Measurements from ENCODE around the gene NEDD8.

Gene NEDD8

DNA sequence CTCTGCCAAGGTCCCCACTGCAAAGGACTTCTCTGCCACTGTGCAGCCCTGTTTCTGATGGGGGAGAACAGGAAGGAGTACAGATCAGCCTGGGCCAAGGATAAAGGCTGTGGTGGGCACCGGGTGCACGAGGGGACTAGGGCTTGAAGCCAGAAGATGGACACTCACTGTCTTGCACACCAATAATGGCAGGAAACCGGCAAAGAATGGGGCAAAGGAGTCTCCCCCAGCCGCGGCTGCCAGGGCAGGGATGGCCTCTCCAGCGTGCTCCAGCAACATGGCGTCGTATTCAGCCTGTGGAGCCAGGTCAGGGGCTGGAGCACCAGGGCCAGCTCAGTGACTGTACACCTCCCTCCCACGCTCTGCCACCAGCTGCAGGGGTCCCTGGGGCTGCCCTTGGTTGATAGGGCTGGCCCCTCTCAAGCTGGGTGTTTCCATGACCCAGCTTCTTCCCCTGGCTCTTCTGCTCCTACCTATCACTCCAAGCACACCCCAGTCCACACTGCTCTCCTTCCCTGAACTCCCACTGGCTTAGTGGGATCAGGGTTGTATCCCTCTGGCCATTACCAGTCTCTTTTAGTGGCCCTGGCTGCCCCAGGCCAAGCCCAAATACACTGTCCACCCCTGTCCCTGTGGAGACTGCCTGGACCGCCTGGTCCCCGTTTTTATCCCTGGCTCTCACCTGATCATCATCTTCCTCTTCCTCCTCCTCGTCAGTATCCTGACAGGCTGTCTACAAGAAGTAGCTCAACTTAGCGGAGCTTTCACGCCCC, 49.9 kb downstream of the NEDD8 start:
- in situ Hi-C loops (cut with MboI; ENCODE audit: low sequenced_read_pairs) = no loop called here

DNA sequence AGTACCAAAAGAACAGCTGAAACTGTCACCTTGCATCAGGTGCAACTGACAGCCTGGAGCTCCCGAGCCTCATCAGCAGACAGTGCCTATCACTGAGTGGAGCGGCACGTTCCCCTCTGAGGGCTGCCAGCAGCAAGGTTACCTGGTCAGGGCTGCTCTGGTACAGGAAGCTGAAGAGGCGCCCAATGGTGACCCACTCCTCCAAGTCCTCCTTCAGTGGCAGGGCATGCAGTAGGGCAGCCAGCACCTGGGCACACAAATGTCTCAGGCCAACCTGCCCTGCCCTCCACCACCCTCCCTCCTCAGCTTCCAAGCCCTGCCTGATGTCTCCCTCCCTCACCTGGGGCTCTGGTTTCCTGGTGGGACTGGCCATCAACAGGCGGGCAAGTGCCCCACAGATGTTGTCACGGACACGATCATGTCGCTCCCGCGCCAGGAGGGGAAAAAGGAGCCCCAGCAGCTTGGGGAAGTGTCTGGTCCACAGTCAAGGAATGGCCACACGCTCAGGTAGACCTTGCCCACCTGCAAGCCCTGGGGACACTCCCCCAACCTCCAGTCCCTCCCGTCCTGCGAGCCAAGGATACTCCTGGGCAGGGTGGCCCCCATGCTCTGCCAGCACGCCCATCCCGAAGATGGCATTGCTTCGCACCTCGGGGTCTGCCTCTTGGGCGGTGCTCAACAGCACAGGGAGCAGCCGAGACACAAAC, 50.6 kb downstream of the NEDD8 start:
- in situ Hi-C loops (cut with MboI; ENCODE audit: low sequenced_read_pairs) = no loop called here

DNA sequence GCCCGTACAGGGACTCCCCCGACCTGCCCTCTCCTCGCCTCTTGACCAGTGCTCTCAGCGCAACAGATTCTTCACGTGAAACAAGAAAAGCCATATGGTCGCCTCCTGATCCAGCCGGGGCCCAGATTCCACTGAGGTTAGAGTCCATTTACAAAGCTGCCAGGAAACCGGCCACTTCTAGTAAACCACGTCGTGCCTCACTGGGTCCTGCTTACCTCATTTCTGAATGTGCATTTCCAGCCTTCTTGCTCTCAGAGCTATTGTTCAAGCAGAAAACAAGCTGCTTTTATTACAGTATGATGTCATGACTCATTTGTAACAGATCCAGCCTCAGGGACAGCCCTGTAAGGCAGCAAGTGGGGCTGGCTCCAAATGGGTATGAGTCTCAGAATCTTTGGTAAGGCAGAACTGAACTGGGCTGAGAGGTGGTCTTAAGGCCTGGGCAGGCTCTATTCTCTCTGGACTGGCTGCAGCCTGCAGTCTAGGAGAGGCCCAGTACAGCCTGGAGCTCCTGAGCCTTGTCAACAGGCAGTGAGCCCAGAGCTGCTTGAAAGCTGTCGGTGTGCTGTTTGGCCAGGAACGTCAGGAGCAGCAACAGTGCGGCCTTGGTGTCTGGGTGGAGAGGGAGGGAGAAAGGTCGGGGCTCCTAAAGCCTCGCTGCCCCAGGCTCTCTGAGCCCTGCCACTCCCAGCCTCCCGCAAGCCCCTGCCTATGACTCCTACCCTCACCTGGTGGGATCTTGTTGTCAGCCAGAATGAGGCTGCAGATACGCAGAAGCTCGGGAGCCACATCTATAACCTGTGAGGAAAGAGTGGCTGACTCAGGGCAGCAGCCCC, 52.0 kb downstream of the NEDD8 start:
- in situ Hi-C loops (cut with MboI; ENCODE audit: low sequenced_read_pairs) = no loop called here

DNA sequence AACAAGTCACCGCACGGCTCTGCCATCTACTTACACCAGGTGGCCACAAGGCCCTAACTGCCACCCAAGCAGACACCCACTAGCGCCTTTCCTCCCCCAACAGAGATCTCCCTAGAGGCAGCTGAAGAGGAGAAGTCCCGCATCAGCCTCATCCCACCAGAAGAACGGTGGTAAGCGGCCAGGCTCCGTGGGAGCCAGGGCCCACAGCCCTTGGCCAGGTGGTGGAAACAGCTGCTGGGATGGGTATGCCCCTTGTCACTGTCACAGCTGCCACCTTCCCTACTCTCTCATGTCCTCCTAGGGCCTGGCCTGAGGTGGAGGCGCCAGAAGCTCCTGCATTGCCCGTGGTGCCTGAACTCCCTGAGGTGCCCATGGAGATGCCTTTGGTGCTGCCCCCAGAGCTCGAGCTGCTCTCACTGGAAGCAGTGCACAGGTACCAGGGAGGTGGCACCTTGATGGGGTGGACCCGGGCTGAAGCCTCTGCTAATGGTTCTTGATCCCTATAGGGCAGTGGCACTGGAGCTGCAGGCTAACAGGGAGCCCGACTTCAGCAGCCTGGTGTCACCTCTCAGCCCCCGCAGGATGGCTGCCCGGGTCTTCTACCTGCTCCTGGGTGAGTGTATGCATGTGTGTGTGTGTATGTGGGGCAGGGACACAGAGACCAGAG, 52.7 kb downstream of the NEDD8 start:
- in situ Hi-C loops (cut with MboI; ENCODE audit: low sequenced_read_pairs) = no loop called here

DNA sequence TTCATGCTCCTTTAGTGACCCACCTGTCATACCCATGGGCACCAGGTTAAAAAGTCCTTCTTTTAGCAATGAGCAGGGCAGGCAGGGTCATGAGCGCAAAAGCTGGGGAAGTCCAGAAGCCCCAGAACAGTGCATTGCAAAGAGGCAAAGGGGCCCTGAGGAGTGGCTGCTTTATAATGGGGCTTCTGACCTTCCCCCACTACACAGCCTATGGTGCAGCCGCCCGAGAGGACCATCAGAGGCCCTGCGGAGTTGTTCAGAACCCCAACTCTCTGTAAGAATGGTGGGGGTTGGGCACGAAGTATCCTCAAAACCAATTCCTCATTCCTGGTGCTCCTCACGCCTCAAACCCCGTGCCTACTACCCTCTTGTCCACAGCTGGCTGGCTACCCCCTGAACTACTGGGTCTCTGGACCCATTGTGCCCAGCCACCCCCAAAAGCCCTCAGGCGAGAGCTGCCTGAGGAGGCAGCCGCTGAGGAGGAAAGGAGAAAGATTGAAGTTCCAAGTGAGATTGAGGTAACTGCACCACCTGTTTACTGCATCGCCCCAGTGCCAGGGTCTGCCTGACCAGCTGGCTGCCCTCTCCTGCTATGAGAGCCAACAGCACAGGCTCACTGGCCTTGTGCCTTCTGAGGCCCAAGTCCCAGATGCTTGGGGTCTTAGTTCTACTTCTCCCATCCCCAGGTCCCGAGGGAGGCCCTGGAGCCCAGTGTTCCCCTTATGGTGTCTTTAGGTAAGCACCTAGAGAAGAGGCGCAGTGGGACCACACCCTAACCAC, 53.6 kb downstream of the NEDD8 start:
- in situ Hi-C loops (cut with MboI; ENCODE audit: low sequenced_read_pairs) = no loop called here

DNA sequence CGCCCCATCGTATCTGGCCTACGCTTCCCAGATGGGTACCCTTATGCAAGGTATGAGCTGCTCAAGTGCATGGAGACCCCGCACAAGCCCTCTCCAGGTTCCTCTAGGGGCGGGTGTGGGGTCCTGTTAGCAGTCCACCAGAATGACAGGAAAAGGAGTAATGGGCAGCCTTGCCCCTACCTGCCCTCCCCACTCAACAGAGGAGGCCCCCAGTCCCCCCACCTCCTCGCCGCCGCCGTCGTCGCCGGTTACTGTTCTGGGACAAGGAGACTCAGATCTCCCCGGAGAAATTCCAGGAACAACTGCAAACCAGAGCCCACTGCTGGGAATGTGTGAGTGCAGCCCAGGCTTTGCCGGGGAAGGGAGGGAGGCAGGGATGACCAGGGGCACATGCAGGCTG, 54.3 kb downstream of the NEDD8 start:
- in situ Hi-C loops (cut with MboI; ENCODE audit: low sequenced_read_pairs) = no loop called here

DNA sequence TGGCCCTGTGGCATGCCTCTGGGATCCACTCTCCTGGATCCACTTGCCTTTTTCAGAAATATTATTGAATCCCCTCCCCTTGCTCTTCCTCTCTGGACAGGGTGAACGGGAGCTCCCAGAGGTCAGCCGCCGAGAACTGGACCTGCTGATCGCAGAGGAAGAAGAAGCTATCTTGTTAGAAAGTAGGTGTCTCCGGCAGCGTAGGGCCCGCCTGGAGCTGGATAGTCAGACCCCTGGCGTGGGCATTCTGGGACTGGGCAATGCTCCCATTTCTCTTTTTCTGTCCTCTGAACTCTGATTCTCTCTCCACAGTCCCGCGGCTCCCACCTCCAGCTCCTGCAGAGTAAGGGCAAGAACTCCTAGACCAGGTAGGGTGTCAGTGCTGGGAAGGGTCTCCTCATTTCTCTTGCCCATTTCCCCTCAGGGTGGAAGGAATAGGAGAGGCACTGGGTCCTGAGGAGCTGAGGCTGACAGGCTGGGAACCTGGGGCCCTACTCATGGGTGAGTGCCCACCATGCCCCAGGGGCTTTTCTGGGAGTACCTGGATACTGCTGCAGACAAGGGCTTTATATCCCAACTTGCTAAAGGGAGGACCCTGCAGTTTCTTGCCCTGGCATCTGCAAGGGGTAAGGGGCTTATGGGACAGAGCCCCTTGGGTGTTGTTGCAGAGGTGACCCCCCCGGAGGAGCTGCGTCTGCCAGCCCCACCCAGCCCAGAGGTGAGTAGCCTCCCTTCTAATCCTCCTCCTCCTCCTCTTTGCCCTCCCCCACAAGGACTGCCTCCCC, 54.9 kb downstream of the NEDD8 start:
- in situ Hi-C loops (cut with MboI; ENCODE audit: low sequenced_read_pairs) = no loop called here

DNA sequence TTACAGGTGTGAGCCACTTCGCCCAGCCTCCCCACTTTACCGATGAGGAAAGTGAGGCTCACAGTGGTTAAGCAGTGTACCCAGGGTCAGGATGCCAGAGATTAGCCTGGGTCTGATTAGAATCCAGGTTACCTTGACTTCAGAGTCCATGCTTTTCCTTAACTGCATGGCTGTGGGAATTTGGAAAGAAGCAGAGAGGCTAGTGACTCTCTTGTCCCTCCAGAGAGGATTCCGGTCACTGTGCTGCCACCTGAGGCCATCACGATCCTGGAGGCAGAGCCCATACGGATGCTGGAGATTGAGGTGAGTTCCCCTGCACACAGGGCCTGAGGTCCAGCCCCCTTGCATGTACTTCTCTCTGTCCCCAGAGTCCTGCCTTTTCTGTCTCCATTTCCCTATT, 55.6 kb downstream of the NEDD8 start:
- in situ Hi-C loops (cut with MboI; ENCODE audit: low sequenced_read_pairs) = no loop called here

DNA sequence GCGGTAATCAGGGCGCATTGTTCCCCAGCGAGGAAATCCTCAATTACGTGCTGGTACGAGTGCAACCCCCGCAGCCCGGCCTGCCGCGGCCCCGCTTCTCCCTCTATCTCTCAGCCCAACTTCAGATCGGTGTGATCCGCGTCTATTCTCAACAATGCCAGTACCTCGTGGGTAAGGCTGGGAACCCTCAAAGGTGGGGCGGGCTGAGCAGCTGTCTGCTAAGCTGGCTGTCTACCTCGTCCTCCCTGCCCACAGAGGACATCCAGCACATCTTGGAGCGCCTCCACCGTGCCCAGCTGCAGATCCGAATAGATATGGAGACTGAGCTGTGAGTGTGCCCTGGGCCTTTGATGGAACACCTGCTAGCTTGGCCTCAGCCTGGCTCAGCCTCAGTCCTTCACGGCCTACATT, 59.3 kb downstream of the NEDD8 start:
- in situ Hi-C loops (cut with MboI; ENCODE audit: low sequenced_read_pairs) = no loop called here

DNA sequence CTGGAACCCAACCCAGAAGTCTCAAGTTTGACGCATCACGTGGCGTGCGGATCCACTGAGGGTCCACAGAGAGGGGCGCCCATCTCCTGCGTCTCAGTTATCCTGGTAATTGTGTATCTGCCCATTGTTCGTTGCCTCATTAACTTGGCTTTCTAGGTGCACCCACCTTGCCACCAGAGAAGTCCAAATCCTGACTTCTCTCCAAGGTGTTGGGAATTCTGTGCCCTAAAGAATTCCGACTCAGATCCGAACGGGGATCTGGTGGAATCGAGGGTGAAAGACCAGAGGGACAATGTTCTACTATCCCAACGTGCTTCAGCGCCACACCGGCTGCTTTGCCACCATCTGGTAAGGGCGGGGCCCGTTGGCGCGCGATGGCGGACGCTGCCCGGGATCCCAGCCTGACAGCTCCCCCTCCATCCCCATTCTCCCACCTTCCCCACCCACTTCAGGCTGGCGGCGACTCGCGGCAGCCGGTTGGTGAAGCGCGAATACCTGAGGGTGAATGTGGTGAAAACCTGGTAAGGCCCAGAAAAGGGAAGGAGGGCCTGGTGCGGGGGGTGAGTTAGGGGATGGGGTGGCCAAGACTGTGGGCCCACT, 59.8 kb downstream of the NEDD8 start:
- in situ Hi-C loops (cut with MboI; ENCODE audit: low sequenced_read_pairs) = no loop called here

DNA sequence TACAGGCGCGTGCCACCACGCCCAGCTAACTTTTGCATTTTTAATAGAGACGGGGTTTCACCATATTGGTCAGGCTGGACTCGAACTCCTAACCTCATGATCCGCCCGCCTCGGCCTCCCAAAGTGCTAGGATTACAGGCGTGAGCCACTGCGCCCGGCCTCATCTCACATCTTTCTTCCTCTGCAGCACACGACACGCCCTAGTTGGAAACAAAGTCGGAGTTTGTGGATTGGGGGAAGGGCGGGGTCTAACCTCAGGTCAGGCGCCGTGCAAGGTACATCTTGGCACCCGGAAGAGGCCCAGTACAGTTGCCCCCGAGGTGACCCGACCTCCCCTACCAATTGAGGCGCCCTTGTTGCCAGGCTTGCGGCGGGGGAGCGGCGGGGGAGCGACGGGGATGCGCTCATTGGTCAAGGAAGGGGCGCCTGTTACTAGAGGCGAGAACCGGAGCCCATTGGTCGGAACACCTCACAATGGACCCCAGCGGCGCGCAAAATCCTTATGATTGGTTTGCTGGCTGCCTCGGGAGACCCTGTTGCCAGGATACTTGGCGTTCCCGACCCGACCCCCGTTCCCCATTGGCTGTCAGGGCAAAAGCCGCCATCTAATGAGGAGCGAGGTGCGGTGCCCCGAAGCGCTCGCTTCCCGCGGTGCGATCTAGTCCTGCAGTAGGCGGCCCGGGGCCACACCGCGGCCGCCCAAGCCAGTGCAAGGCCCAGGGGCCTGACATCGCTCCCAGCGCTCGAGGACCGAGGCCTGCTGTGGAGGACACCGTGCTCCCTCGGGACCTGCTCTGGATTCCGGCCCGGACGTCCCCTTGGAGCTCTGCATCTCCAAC, 60.5 kb downstream of the NEDD8 start, which contains the start of gene REC8:
Gene REC8, plus strand, starts transcription at position 659 of the 839 bp plus-strand sequence. CDS start 473 bp downstream, outside the sequence.
- in situ Hi-C loops (cut with MboI; ENCODE audit: low sequenced_read_pairs) = no loop called here

DNA sequence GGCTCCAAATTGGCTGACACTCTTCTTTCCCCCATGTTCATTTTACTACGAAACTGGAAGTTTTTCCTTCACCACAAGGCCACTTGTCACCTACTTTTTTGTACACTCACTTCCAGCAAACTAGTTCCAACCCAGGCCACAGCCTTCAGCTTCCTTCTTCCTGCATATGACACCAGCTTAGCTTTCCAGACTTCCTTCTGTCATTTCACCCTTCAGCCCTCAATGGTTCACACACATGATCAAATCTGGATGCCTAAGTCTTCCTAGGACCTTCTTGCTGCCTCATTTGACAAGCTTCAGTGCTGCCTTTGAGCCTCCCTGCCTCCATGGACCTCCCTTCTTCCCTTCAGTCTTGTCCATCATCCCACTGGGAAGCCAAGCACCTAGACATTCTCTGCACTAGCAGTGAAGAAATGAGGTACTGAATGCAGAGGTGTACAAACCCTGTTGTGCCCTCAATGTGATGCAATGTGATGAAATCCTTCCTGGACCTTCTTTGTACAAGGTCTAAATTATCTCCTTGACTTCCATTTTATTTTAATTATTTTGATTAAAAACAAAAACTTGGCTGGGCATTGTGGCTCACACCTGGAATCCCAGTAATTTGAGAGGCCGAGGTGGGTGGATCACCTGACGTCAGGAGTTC, 64.6 kb downstream of the NEDD8 start:
- in situ Hi-C loops (cut with MboI; ENCODE audit: low sequenced_read_pairs) = no loop called here
